ENCODE data around the gene UMAD1.

DNA sequence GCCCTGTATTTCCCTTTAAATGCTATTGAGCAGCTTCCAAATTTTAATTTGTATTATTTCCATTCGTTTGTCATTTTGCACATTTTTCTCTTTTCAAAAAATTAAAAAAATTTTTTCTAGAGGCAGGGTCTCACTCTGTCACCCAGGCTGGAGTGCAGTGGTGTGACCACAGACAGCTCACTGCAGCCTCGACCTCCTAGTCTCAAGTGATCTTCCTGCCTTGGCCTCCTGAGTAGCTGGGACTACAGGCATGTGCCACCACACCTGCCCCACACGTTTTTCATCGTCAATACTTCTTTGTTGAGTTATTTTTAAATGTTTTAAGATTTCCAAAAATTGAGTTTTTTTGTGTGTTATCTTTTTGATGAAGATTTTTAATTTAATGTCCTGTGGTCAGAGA is 73.2 kb downstream of the UMAD1 start:
- TF ChIP-seq, protein P1, sequence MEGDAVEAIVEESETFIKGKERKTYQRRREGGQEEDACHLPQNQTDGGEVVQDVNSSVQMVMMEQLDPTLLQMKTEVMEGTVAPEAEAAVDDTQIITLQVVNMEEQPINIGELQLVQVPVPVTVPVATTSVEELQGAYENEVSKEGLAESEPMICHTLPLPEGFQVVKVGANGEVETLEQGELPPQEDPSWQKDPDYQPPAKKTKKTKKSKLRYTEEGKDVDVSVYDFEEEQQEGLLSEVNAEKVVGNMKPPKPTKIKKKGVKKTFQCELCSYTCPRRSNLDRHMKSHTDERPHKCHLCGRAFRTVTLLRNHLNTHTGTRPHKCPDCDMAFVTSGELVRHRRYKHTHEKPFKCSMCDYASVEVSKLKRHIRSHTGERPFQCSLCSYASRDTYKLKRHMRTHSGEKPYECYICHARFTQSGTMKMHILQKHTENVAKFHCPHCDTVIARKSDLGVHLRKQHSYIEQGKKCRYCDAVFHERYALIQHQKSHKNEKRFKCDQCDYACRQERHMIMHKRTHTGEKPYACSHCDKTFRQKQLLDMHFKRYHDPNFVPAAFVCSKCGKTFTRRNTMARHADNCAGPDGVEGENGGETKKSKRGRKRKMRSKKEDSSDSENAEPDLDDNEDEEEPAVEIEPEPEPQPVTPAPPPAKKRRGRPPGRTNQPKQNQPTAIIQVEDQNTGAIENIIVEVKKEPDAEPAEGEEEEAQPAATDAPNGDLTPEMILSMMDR (conservative IDR thresholded peaks at IDR 0.05; ENCODE audit: low read length): no peak
- no peak for TF ChIP-seq EZH2phosphoT487 (IDR thresholded peaks at IDR 0.05; ENCODE audit: borderline replicate concordance)
